ENCODE measurements around the gene STXBP6. TPM values are rescaled to one million over a fixed set of nuclear protein-coding genes. Genes with fewer than 3 reads are reported as not detected.

The STXBP6 gene
- total RNA-seq, 1 experiment from 2014 or later, result 6.4 TPM

GRCh38 chr14:24988760-24989159 lies 61.2 kb downstream of the STXBP6 start:
- intact Hi-C loops (cut with micrococcal nuclease; ENCODE audit: unreplicated experiment), result no loop called here
- CTCF ChIA-PET, result no interaction called here
- H3K36me3 Mint-ChIP-seq (ENCODE audit: insufficient read depth, unreplicated experiment), result no peaks in the 10 kb centered on the region
- BruUV-seq (replicated peaks), result no TSS peak
- no peak overlapping the region for H3K4me3 Mint-ChIP-seq (ENCODE audit: low read depth, unreplicated experiment)
- H3K4me1 Mint-ChIP-seq (ENCODE audit: low read depth, unreplicated experiment), result peaks cover 17% of the 10 kb centered on the region
- TF ChIP-seq CTCF (IDR thresholded peaks at IDR 0.05; ENCODE audit: unreplicated experiment), result no peak
- no peaks in the 10 kb centered on the region for H3K9me3 Mint-ChIP-seq (ENCODE audit: low read depth, unreplicated experiment)
- H3K27ac Mint-ChIP-seq (ENCODE audit: unreplicated experiment), result no peak overlapping the region
- no peak for DNase-seq
- H3K27me3 Mint-ChIP-seq (ENCODE audit: unreplicated experiment), result no peaks in the 10 kb centered on the region

DNA sequence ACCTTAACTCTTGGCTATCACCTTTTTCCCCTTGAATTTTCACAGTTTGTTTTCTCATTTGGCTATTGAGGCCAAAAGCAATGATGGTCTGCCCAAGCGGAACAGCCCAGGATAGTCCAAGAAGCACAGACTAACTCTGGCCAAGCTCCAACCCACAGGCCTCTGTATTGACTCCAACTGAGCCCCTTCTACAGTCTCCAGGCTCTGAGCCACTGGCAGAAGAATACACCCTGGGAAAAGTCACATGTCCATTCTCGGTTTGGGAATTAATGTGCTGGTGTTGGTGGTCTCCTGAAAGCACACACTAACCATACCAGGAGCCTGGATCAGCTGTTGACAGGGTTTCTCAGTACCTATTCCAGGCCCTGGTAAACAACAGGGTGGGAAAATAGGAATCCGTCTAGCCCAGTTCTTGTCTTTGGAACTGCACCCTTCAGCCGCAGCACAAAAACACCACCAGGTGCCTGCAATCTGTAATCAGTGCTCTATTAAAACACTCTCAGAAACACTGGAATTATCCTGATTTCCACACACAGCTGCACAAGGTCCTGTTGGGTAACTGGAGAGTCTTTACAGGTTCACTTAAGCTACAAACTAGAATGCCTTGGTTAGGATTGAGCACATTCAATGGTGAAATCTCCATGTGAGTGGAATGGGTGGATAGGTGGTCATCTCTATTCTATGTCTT lies 63.6 kb downstream of the STXBP6 start:
- Mint-ChIP-seq H3K27me3 (ENCODE audit: unreplicated experiment) (no peaks in the 10 kb centered on the region), H3K27ac (ENCODE audit: unreplicated experiment) (no peak overlapping the region), H3K36me3 (ENCODE audit: insufficient read depth, unreplicated experiment) (peaks cover 8% of the 10 kb centered on the region), H3K4me1 (ENCODE audit: low read depth, unreplicated experiment) (peaks cover 33% of the 10 kb centered on the region), H3K4me3 (ENCODE audit: low read depth, unreplicated experiment) (no peak overlapping the region), H3K9me3 (ENCODE audit: low read depth, unreplicated experiment) (no peaks in the 10 kb centered on the region)
- DNase-seq, result no peak
- TF ChIP-seq CTCF (IDR thresholded peaks at IDR 0.05; ENCODE audit: unreplicated experiment), result no peak
- no TSS peak for BruUV-seq (replicated peaks)
- CTCF ChIA-PET, result no interaction called here
- intact Hi-C loops (cut with micrococcal nuclease; ENCODE audit: unreplicated experiment), result no loop called here

DNA sequence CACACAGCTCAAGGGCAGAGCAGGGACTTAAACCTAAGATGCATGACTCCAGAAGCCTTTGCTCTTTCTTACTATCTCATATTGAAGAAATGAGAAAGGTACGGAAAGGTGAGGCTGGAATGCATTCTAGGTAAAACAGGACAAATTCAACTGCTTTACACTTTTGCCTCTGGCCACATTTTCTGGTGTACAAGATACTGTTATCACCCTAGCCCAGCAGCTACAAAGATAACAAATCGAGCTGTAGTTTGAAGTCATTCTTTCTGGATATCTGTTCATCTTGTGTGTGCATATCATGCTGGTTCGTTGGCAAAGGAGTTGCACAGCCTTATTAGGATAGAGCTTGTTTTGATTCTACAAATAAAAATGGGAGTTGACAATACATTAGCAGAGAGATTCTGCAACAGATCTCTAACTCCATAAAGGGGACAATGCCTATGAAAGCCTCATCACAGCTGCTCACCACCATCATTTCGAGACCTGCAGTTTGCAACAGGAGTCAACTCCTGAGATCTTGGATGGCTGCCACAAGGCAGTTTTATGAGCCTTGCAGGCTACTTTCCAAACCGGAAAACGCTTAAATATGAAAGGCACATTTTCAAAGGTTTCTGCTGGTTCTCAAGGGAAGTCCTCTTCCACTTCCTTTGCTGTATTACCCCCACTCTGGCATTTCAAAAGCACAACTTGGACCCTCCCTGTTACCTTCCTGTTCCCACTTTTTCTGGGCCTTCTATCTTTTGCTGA lies 64.9 kb downstream of the STXBP6 start:
- no TSS peak for BruUV-seq (replicated peaks)
- Mint-ChIP-seq H3K36me3 (ENCODE audit: insufficient read depth, unreplicated experiment) (peaks cover 8% of the 10 kb centered on the region), H3K27me3 (ENCODE audit: unreplicated experiment) (no peaks in the 10 kb centered on the region), H3K27ac (ENCODE audit: unreplicated experiment) (no peak overlapping the region), H3K9me3 (ENCODE audit: low read depth, unreplicated experiment) (no peaks in the 10 kb centered on the region), H3K4me1 (ENCODE audit: low read depth, unreplicated experiment) (peaks cover 42% of the 10 kb centered on the region), H3K4me3 (ENCODE audit: low read depth, unreplicated experiment) (no peak overlapping the region)
- intact Hi-C loops (cut with micrococcal nuclease; ENCODE audit: unreplicated experiment), result no loop called here
- DNase-seq, result no peak
- CTCF ChIA-PET, result no interaction called here
- TF ChIP-seq CTCF (IDR thresholded peaks at IDR 0.05; ENCODE audit: unreplicated experiment), result no peak

- Mint-ChIP-seq H3K27me3 (ENCODE audit: unreplicated experiment) (no peaks in the 10 kb centered on the region), H3K36me3 (ENCODE audit: insufficient read depth, unreplicated experiment) (peaks cover 8% of the 10 kb centered on the region), H3K4me1 (ENCODE audit: low read depth, unreplicated experiment) (peaks cover 66% of the 10 kb centered on the region), H3K4me3 (ENCODE audit: low read depth, unreplicated experiment) (no peak overlapping the region), H3K27ac (ENCODE audit: unreplicated experiment) (peak overlapping the region; percentile 78), H3K9me3 (ENCODE audit: low read depth, unreplicated experiment) (no peaks in the 10 kb centered on the region)
- no TSS peak for BruUV-seq (replicated peaks)
- TF ChIP-seq CTCF (IDR thresholded peaks at IDR 0.05; ENCODE audit: unreplicated experiment), result no peak
- DNase-seq, result peak; percentile 4
- CTCF ChIA-PET, result interaction anchor here (1.2 to 1.8 kb wide), 2 partner anchors 11 to 24 kb away, joined by 3 read pairs; no protein-coding TSS in a partner anchor
- intact Hi-C loops (cut with micrococcal nuclease; ENCODE audit: unreplicated experiment), result loop anchor here (1.0 kb wide), 2 partner anchors 25 to 165 kb away; no protein-coding TSS in a partner anchor
Observed at GRCh38 chr14:24982472-24983155, 67.3 kb downstream of the STXBP6 start.

Measured in Calu3 (cell line).